ENCODE results near the gene NFE2L1.
A peak's percentile ranks its signal among the peaks of the same experiment; 100 is the strongest.
"Not testable (repeated sequence)": the region's sequence is repeated elsewhere in the genome, so short reads cannot be mapped to it uniquely, and the experiment has no call there.

NFE2L1 gene

GRCh38 chr17:48048384-48049126 lies 396 bp downstream of the NFE2L1 start:
- peak; percentile 81 for DNase-seq

- no peak for DNase-seq
Measured at GRCh38 chr17:48051283-48051682, 3.1 kb downstream of the NFE2L1 start.

GRCh38 chr17:48051706-48052486 lies 3.7 kb downstream of the NFE2L1 start:
- DNase-seq, result peak; percentile 76

- DNase-seq, result peak; percentile 49
Measured at GRCh38 chr17:48052956-48053757, 5.0 kb downstream of the NFE2L1 start.

GRCh38 chr17:48053758-48054237 lies 5.6 kb downstream of the NFE2L1 start:
- no peak for DNase-seq

- DNase-seq, result peak; percentile 74
Measured at GRCh38 chr17:48054238-48055185, 6.4 kb downstream of the NFE2L1 start.

- peak; percentile 92 for DNase-seq
Measured at GRCh38 chr17:48055531-48056245, 7.5 kb downstream of the NFE2L1 start.

- no peak for DNase-seq
Measured at GRCh38 chr17:48056246-48056745, 8.1 kb downstream of the NFE2L1 start.

- DNase-seq, result no peak
Measured at GRCh38 chr17:48056879-48057278, 8.7 kb downstream of the NFE2L1 start.

GRCh38 chr17:48057626-48058025 lies 9.5 kb downstream of the NFE2L1 start:
- no peak for DNase-seq

GRCh38 chr17:48058393-48059124 lies 10.4 kb downstream of the NFE2L1 start:
- no peak for DNase-seq

- DNase-seq, result no peak
Measured at GRCh38 chr17:48059125-48059668, 11.0 kb downstream of the NFE2L1 start.

- no peak for DNase-seq
Measured at GRCh38 chr17:48060249-48060648, 12.1 kb downstream of the NFE2L1 start.

GRCh38 chr17:48062273-48062672 lies 14.1 kb downstream of the NFE2L1 start:
- DNase-seq, result no peak

- DNase-seq, result no peak
Measured at GRCh38 chr17:48064638-48065037, 16.5 kb downstream of the NFE2L1 start.

- DNase-seq, result no peak
Measured at GRCh38 chr17:48066192-48066591, 18.0 kb downstream of the NFE2L1 start.

GRCh38 chr17:48066656-48067055 lies 18.5 kb downstream of the NFE2L1 start:
- DNase-seq, result no peak

GRCh38 chr17:48067245-48067644 lies 19.1 kb downstream of the NFE2L1 start:
- DNase-seq, result no peak

- not testable (repeated sequence) for DNase-seq
Measured at GRCh38 chr17:48067808-48068207, 19.6 kb downstream of the NFE2L1 start.

- DNase-seq, result peak; percentile 65
Measured at GRCh38 chr17:48068491-48068961, 20.4 kb downstream of the NFE2L1 start.

Data from fibroblast of skin of right biceps (primary cell).